ENCODE measurements around the gene PARD3.

DNA sequence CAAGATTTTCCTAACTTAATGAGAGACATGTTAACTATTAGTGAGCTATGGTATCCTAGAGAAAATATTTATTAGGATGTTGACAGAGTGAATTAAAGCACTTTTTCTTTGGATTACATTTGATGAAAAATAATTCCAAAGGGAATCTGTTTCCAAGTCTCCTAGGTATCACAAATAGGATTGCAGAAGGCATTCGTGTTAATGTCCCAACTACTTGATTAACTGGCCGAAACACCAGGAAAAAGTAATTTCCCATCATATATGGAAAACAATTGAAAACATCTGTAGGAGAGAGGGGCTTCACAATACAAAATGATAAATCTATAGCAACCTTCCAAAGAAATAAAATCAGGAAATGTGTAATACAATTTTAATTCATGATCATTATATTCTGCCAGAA lies 406.7 kb downstream of the PARD3 start:
- TF ChIP-seq, protein P1, sequence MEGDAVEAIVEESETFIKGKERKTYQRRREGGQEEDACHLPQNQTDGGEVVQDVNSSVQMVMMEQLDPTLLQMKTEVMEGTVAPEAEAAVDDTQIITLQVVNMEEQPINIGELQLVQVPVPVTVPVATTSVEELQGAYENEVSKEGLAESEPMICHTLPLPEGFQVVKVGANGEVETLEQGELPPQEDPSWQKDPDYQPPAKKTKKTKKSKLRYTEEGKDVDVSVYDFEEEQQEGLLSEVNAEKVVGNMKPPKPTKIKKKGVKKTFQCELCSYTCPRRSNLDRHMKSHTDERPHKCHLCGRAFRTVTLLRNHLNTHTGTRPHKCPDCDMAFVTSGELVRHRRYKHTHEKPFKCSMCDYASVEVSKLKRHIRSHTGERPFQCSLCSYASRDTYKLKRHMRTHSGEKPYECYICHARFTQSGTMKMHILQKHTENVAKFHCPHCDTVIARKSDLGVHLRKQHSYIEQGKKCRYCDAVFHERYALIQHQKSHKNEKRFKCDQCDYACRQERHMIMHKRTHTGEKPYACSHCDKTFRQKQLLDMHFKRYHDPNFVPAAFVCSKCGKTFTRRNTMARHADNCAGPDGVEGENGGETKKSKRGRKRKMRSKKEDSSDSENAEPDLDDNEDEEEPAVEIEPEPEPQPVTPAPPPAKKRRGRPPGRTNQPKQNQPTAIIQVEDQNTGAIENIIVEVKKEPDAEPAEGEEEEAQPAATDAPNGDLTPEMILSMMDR (IDR thresholded peaks at IDR 0.05), result no peak
- no peak for TF ChIP-seq POLR2A (IDR thresholded peaks at IDR 0.05)
